Sciatic nerve (tissue), 2 donors: ENCODE measurements around the gene MS4A10. TPM values are rescaled to one million over a fixed set of nuclear protein-coding genes. Genes with fewer than 3 reads are reported as not detected.
"Not testable (repeated sequence)": the region's sequence is repeated elsewhere in the genome, so short reads cannot be mapped to it uniquely, and the experiment has no call there.

Experiments
- ATAC-seq: fragments of 200-7000 bp; cut with Tn5 transposase; one replicate; pipeline ENCODE4 v1.9.1; 2020; ENCODE audit warnings: mild to moderate bottlenecking, moderate library complexity
- DNase-seq: peaks from one replicate; pipeline ENCODE4 v3.0.0-alpha.2; 2020; ENCODE audit warnings: low spot score
- intact Hi-C: fragments of 100-400 bp; cut with DNase I; formaldehyde crosslinking; loops from one replicate; pipeline ENCODE4 v1.14.2; 2022
- total RNA-seq: library from RNA; stranded (reverse); fragmentation: NEBNext Ultra II Directional; extraction: Animal tissue kit (Norgen Biotek cat#: 25700); gene quantifications from one replicate; pipeline ENCODE4 v1.2.1, GENCODE V29; 2021
- donor health status: DM: no; HTN: no; CAD: no.
- donor health status: DM: no; HTN: no; CAD: no.

The MS4A10 gene
- total RNA-seq, 1 donor from 2014 or later = not detected

- no peak for ATAC-seq
- no peak for DNase-seq
- intact Hi-C loops = no loop called here
These were observed 28.2 kb downstream of the MS4A10 start for GRCh38 chr11:60813324-60813723.

- DNase-seq (no peak), ATAC-seq (no peak)
- intact Hi-C loops = no loop called here
These were observed 29.0 kb downstream of the MS4A10 start for GRCh38 chr11:60814112-60814511.

DNA sequence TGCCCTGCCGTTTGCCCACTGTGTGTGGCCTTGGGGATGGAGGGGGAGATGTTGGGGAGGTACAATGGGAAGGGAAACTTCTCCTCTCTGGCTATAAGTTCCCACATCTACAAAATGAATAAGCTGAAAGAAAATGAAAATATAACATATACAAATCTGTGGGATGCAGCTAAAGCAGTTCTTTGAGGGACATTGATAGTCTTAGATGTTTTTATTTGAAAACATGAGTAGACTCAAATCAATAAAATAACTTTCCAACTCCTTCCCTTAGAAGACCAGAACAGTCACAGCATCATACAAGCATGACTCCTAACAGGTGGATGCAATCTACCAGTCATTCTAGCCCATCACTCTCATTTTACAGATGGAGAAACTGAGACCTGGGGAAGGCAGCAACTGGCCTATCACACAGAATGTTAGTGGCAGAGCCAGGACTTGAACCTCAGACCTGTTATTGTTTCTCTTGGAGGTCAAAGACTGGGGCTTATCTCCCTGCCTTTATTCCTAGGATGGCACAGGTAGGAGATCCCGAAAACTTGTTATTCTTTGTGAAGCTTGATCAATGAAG, 31.5 kb downstream of the MS4A10 start:
- ATAC-seq (no peak), DNase-seq (no peak)
- intact Hi-C loops = no loop called here

DNA sequence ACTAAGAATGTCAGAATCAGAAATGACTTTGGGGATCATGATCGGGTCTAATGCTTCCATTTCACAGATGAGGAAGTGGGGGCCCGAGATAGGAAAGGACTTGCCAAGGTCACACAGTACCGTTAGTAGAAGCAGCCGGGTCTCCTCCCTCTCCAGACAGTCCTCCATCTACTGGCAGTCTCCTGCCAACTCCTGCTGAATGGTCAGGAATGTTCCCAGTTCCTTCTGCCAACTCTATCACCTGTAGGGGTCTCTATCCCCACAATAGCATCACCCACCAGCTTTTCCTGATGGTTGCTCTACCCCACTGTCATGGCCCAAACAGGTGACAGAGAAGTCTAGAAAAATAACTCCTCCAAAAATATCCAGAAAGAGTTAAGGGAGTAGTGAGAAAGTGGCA, 32.9 kb downstream of the MS4A10 start:
- intact Hi-C loops = no loop called here
- DNase-seq = no peak

GRCh38 chr11:60821827-60822599, 36.9 kb downstream of the MS4A10 start:
- DNase-seq (no peak), ATAC-seq (no peak)
- intact Hi-C loops = no loop called here

More for the DNA sequence above, 32.9 kb downstream of the MS4A10 start:
- ATAC-seq = no peak

- intact Hi-C loops, DNase-seq, ATAC-seq: not testable (repeated sequence)
These were observed 38.7 kb downstream of the MS4A10 start for GRCh38 chr11:60823745-60824306.

DNA sequence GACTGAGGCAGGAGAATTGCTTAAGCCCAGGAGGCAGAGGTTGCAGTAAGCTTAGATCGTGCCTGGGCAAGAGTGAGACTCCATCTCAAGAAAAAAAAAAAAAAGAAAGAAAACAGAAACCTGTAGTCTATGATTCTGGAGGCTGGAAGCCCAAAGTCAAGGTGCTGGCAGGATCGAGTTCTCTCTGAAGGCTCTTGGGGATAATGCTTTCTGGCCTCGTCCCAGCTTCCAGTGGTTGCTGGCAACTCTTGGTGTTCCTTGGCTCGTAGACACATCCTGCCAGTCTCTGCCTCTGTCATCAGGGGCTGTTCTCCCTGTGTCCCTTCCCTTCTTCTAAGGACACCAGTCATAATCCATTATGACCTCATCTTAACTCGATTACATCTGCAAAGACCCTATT, 40.0 kb downstream of the MS4A10 start:
- intact Hi-C loops = no loop called here
- ATAC-seq = no peak
- no peak for DNase-seq

GRCh38 chr11:60825790-60826189, 40.7 kb downstream of the MS4A10 start:
- intact Hi-C loops = no loop called here

DNA sequence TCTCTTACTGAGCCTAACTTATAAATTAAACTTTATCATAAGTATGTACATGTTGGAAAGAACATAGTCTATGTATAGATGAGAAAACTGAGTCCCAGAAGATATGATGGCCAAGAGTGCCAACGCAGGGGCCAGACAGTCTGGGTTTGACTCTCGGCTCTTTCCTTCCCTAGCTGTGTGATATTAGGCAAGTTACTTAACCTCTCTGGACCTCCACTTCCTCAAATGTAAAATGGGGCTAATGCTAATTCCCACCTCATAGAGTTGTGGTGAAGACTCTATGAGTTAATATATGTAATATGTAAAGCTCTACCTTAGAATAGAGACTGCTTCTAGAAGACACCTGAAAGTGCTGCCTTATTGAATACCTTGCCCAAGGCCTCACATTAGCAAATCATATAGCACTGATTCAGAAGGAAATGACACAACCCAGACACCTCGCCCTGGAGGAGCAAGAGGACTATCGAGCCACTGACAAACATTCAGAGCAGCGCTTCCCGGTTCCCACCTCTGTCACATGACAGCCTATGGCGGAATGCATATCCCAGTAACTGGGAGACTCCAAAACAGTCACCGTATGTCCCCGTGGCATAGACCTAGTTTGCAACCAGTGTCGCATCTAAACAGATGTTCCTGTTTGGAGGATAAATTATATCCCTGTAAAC, 45.5 kb downstream of the MS4A10 start:
- DNase-seq (no peak), ATAC-seq (peak; percentile 31)
- intact Hi-C loops = loop anchor here (5.0 kb wide), 1 partner anchor 67 kb away; no protein-coding TSS in a partner anchor

More at GRCh38 chr11:60825790-60826189, 40.7 kb downstream of the MS4A10 start:
- ATAC-seq (no peak), DNase-seq (no peak)

DNA sequence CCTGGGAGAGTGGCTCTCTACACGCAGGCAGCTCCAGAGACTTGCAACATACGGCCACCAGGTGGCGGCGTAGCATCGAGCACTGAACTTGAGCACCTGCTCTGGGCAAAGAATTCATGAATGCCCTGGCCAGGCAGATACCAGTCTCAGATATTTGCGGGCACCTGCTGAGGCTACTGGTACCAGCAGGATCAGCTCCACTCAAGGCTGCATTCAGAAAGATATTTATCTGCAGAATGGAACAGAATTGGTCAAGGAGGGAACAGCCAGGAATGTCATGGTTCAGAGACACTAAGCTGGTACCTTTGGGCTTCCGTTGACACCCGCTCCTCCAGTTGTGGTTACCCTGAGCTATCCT, 46.0 kb downstream of the MS4A10 start:
- peak; percentile 93 for ATAC-seq
- intact Hi-C loops = loop anchor here (5.0 kb wide), 1 partner anchor 66 kb away; no protein-coding TSS in a partner anchor

GRCh38 chr11:60831501-60832079, 46.5 kb downstream of the MS4A10 start:
- DNase-seq (no peak), ATAC-seq (no peak)
- intact Hi-C loops = loop anchor here (5.0 kb wide), 1 partner anchor 66 kb away; no protein-coding TSS in a partner anchor

More for the DNA sequence above, 46.0 kb downstream of the MS4A10 start:
- peak; percentile 91 for DNase-seq

DNA sequence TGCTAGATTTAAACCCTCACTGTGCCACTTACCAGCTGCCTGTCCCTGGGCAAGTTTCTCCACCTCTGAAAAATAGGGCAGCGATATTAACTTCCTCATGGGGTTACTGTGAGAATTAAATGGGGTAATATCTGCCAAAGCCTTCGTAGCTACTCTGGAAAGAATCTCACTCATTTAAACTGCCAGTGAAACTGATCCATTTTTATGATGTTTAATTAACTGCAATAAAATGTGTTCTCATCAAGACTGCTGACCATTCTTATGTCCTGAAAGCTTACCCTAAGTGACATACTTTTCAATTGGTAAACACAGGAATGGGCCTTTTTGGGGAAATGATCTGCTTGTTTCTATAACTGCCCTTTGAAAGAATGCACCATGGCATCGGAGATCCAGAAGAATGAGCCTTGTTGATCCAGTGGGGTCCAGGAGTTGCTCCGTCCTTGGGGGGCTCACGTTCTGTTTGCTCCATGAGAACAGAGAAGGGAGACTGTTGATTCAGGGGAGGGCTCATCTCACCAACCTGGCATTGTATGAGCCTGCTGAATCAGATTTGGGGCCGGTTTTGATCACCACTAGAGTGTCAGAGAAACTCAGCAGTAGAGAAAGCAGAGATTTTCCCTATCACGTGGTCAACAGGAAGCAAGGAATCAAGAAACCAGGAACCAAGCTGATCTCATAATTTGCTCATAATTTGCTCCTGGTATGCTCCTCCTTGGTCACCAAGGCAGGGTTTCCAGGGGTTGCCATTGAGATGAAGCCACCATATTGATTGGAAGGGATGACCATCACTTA, 49.8 kb downstream of the MS4A10 start:
- intact Hi-C loops = loop anchor here (5.0 kb wide), 1 partner anchor 62 kb away; no protein-coding TSS in a partner anchor
- DNase-seq = no peak

GRCh38 chr11:60835534-60835846, 50.4 kb downstream of the MS4A10 start:
- ATAC-seq (peak; percentile 23), DNase-seq (no peak)
- intact Hi-C loops = no loop called here

More for the DNA sequence above, 49.8 kb downstream of the MS4A10 start:
- no peak for ATAC-seq

GRCh38 chr11:60836866-60837515, 51.9 kb downstream of the MS4A10 start:
- no peak for ATAC-seq
- intact Hi-C loops = no loop called here

GRCh38 chr11:60838132-60838531, 53.0 kb downstream of the MS4A10 start:
- intact Hi-C loops = no loop called here
- no peak for ATAC-seq
- no peak for DNase-seq

More at GRCh38 chr11:60836866-60837515, 51.9 kb downstream of the MS4A10 start:
- no peak for DNase-seq

DNA sequence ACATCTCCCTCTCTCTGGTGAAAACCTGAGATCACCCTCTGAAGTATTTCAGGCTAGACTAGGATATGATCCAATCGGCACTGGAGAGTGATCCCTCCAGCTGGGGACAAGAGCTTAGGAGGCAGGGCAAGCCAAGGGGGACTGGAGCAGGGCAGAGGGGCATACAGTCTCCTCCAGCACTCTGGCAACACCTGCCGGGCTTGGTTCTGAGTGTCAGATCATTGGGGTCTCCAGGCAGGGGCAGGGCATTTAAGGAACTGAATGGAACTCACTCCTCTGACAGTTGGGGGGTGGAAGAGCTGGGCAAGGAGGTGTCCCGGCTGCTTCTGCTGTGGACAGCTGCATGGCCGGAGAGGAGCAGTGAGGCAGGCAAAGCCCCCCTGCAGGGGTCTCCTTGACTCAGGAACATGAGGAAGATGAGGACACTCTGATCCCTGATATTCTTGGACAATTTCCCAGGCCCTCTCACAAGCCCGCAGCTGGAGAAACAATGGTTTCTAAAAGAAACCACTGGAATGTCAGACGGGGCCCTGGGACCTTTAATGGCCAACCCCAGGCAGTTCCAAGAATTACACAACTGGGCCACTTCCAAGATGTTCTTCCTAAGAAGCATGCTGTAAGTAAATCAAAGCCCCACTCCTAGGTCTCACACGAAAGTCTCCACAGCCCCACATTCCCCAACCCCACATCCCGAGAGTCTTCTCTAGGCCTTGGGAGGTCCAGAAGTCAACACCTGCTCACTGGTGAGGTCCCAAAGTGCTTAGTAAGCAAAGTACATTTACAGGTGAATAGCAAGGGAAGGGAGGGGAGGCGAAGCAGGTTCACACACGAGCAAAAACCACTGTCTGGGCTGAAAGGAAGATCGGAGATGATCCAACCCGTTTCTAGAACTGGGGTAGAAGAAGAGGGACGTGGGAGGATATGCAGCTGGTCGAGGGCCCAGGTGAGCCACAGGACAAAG, 55.6 kb downstream of the MS4A10 start:
- DNase-seq = peak; percentile 74
- intact Hi-C loops = no loop called here
- peak; percentile 86 for ATAC-seq
